ENCODE data around the gene PIKFYVE.
"Not testable (repeated sequence)": the region's sequence is repeated elsewhere in the genome, so short reads cannot be mapped to it uniquely, and the experiment has no call there.

The PIKFYVE gene
- 92.3 to 195 (median 153) reads per million in 4 experiments for total RNA-seq

DNA sequence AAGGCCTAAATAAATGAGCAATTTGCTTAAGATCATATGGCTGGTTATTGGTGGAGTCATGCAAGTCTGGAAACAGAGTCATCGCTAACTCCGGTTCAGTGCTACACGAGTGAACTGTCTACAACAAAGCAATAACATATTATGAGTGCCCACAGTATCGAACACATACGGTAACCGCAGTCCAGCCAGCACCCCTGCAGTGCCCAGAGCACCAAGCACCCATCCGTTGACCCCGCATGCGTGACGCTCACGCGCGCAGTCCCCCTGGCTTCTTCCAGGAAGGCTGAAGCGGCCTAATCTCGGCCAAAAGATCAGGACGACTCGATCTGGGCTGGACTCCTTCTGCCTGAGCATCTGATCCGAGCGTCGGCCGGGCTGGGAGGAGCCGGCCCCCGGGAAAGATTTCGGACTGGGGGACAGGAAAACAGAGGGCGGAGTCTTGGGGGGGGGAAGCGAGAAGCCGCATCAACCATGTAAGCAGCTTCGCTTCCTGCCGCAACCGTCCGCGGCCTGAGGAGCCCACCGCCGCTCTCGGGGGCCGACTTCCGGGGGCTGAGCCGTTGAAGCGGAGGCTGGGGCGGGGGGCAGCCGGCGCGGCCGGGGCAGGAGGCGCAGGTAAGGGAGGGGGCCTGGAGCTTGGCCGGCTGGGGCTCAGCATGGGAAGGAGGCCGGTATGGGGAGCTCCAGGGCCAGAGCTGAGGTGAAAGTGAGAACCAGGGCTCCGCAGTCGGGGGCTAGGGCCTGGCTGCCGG lies at the start of gene PIKFYVE:
PIKFYVE (plus strand) TSS at position 455 of the 752 bp plus-strand sequence. CDS start 5,265 bp downstream, outside the sequence.
- DNase-seq, result peak; percentile 73

GRCh38 chr2:208221873-208222272 lies 44.2 kb upstream of the PIKFYVE start:
- DNase-seq, result not testable (repeated sequence)

DNA sequence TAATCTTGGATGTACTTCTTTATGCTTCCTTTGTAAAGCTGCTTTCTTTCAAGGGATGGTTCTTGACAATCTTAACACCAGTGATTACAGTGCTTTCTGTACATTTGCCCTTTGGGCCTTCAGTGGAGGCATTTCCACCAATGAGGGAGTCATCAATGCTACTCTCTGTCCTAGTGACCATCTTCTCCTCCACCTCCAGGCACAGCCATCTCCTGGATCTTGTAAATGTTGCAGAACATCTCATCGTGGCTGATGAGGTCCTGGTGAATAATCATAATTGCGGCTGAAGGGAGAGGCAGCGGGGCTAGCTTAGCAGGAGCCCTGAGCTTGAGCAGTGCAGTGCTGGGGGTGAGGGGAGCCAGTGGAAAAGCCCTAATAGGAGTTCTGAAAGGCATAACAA lies 43.7 kb upstream of the PIKFYVE start:
- DNase-seq, result no peak

GRCh38 chr2:208224802-208225201 lies 41.3 kb upstream of the PIKFYVE start:
- no peak for DNase-seq

GRCh38 chr2:208227581-208228232 lies 38.3 kb upstream of the PIKFYVE start:
- no peak for DNase-seq

DNA sequence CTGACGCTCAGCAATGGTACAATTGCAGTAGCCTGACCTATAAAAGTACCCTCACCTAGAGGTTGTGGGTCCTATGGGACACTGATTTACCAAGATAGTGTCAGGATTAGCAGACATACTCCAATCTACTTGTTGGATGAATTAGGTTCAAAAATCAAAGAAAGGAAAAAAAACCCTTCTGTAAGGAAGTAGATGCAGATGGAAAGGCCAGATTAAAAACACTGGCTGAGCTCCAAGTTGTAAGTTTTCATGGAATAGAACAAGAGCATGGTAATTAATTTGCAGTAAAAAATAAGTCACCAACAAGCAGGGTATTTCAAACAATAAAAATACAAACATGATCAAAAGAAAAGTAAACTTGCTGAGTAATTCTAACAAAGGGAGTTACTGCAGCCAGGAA lies 37.6 kb upstream of the PIKFYVE start:
- no peak for DNase-seq

DNA sequence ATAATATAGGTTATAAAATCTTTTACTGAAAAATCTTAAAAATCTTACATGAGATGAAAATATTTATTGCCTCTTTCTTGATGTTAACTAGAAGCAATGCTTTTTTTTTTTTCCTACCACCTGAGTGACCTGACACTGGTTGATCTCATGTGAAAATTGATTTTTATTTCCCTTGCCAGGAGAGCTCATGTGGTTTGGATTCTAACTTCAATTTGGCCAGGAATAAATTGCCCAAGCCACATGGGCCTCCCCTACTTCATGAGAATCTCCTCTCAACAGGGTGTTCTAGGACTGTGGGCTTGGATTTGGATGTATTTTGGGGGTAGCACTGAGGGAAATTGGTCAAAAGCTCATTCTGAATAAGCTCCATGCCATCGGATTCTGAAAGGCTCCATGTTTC lies 31.3 kb upstream of the PIKFYVE start:
- DNase-seq, result no peak

GRCh38 chr2:208235860-208236259 lies 30.2 kb upstream of the PIKFYVE start:
- DNase-seq, result no peak

GRCh38 chr2:208239770-208240493 lies 26.1 kb upstream of the PIKFYVE start:
- DNase-seq, result no peak

GRCh38 chr2:208240619-208241209 lies 25.3 kb upstream of the PIKFYVE start:
- DNase-seq, result no peak

- DNase-seq, result no peak
Measured at GRCh38 chr2:208244422-208244821, 21.6 kb upstream of the PIKFYVE start.

DNA sequence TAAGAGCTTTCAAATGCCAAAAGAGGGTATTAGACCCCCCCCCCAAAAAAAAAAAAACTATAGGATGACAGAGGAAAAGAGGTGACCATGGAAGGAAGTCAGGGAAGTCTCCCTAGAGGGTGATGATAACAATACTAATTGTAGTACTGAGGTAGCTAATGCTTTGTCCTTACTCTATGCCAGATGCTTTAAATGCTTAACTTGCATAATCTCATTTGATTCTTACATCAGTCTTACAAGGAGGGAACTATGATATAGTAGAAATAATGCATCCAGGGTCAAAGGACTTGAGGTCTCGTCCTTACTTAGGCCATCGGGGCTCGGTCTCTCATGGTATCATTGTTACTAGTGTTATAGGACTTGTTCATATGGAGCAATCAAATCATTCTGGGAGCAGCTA lies 20.3 kb upstream of the PIKFYVE start:
- DNase-seq, result no peak

DNA sequence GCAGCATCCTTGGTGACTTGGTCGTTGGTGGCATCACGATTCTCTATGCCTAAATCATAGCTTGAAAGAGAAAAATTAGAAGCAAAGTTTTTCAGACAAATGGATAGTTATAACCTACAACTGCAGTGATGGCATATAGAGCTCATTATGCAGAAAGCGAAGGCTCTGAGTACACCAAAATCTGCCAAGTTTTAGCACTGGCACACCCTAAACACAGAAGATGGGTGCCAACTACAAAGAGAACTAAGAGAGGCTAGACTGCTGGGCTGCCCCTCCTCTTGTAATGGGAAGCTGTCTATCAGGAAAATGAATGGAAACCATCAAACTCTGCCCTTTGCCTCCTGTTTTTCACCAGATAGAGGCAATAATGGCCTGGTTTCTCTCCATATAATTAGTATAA lies 17.5 kb upstream of the PIKFYVE start:
- no peak for DNase-seq

DNA sequence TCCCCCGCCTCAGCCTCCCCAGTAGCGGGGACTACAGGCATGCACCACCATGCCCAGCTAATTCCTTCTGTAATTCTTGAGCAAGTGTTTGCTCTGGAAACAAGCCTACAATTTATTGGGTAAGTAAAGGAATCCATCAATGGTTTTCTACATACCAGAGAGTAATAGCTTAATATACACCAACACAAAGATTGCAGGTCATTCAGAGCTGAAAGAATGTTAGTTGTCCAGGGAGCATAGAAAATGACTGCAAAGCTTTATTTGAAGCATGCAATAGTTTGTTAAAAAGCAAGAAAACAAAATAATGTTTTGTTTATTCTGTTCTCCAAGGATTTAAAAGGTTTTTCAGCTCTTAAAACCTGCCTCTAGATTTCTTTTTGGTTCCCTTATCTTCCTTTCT lies 16.8 kb upstream of the PIKFYVE start:
- no peak for DNase-seq

DNA sequence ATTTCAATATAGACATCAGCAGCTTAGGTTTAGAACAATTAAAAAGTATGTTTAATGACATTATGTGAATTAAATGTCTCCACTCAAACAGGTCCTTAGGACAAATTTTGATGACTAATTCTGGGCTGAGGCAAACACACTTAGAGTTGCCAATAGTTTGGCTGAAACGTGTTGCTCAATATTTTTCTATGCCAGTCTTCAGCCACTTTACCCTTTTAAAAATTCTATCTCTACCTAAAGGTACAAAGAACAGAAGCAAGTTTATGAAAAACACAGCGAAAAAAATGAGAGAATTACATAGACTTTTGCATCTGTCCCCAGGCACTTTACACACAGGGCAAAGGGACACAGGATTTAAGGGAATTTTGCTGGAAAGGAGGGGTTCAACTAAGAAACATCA lies 15.7 kb upstream of the PIKFYVE start:
- DNase-seq, result no peak

GRCh38 chr2:208251098-208251497 lies 15.0 kb upstream of the PIKFYVE start:
- DNase-seq, result no peak

- DNase-seq, result no peak
Measured at GRCh38 chr2:208252716-208253492, 13.2 kb upstream of the PIKFYVE start.

GRCh38 chr2:208253600-208254117 lies 12.4 kb upstream of the PIKFYVE start:
- DNase-seq, result no peak

DNA sequence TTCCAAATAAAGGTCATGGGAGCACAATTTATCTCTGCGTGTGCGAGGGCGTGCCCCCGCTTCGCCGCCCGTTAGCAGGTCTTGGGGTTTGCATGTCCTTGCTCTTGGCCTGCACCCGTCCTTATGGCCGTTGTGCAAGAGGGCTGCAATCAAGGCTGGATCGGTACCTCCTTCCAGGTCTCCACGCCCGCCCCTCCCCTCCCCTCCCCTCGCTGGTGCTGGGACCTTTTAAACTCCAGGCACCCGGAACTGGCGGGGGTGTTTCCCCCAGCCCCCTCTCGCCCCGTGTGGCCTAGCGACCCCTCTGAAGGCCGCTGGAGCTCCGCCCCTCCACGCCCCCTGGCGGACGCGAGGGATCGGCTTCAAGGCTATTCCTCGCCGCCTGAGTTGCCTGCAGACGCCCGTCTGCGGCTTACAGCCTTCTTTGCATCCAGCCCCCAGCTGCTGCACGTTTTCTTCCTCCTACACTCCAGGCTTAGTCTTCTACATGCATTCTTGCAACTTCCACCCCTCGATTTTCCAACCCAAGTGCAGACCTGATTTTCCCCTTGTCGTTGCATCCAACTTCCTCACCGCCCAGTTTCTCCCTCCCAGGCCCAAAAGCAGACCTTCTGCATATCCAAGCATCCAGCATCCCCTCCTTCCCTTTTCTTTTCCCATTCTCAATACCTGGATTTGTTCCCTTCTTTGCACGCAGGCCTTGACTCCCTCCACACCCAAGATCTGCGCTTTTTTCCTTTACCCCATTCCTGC lies 11.8 kb upstream of the PIKFYVE start:
- peak; percentile 77 for DNase-seq

GRCh38 chr2:208254871-208255556 lies 11.0 kb upstream of the PIKFYVE start, which contains the start of gene IDH1:
Gene IDH1 (minus strand): TSS chr2:208255071. CDS start chr2:208251551, 3,520 bp downstream.
- peak; percentile 97 for DNase-seq
